Measurements from ENCODE around the gene JPH4. TPM values are rescaled to one million over a fixed set of nuclear protein-coding genes. Genes with fewer than 3 reads are reported as not detected.

The JPH4 gene
- total and polyA plus RNA-seq, 2 donors (not counting 1 experiment from before 2014, with no cell fraction given): not detected

DNA sequence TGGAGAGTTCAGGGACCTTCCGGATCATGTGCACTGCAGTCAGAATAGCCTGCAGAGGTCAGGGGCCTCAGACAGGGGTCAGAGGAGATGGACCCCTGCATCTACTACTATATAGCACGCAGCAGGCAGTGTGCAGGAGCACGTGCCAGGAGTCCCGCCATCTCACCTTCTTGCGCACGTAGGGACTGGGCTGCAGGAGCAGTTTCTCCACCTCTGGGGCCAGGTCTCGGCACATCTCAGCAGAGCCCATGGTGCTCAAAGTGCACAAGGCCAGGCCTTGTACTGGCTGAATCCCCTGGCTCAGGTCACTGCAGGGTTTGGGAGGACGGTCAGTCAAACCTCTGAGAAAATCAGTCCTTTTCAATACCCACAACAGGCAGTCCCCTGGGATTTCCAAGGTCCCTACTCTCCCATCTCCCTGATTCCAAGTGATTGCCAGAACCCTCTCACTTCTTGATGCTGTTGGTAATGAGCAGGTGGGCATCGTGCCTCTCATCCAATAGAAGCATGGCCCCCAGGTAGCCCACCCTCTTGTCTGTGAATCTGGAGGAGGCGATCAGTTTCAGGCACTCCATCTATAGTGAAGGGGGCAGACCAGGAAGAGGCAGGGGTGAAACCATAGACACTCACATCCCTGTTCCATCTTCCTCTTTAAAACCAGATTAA, 12.3 kb downstream of the JPH4 start:
- H3K4me1 ChIP-seq (ENCODE audit: control insufficient read depth, extremely low read depth, insufficient read depth, low read length): no peaks in the 10 kb centered on the region
- H3K79me2 ChIP-seq (ENCODE audit: control insufficient read depth, insufficient read depth, low read length): no peaks in the 10 kb centered on the region
- no peaks in the 10 kb centered on the region for H3K36me3 ChIP-seq (ENCODE audit: control insufficient read depth, insufficient read depth, low read length)
- no peak for DNase-seq (ENCODE audit: low read depth in 2 of 2)
- H3K4me3 ChIP-seq (replicated peaks in 1 of 4; ENCODE audit: control extremely low read depth in 1 of 4, insufficient read depth in 1 of 4, low read depth in 3 of 4, low read length in 4 of 4): no peak overlapping the region
- no peaks in the 10 kb centered on the region for H3K9me3 ChIP-seq (ENCODE audit: control insufficient read depth, insufficient read depth, low read depth, low read length)
- no peak overlapping the region for H3K4me2 ChIP-seq (ENCODE audit: extremely low read depth, insufficient read depth, low read length)
- TF ChIP-seq EZH2 (IDR thresholded peaks at IDR 0.05; ENCODE audit: low read length, missing control alignments): no peak
- H3K27me3 ChIP-seq (ENCODE audit: control insufficient read depth, insufficient read depth, low read length): no peaks in the 10 kb centered on the region
- H3K9ac ChIP-seq (ENCODE audit: insufficient read depth, low read length): no peak overlapping the region
- no peak overlapping the region for H2AFZ ChIP-seq (ENCODE audit: low read length)
- H3K27ac ChIP-seq (ENCODE audit: insufficient read depth, low read length): no peak overlapping the region
- H4K20me1 ChIP-seq (ENCODE audit: control insufficient read depth, extremely low read depth, insufficient read depth, low read length): no peaks in the 10 kb centered on the region

DNA sequence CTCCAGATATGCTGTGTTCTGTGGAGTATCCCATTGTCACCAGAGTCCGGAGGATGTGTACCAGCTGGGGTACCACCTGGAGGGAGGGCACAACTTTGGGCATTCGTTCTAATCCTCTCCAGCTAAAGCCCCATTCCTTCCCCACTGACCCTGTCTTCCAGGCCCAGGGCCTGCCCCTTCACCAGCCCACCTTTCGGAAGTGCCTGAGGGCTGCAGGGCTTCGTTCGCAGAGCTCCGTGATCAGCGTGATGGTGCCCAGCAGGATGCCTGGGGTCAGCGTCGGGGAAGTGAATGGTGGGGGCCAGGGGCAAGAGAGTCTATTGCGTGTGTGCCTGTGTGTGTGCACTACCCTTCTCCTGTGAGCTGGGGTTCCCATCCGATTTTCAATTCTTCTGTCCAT, 13.0 kb downstream of the JPH4 start:
- no peak for DNase-seq (ENCODE audit: low read depth in 2 of 2)
- no peaks in the 10 kb centered on the region for H3K9me3 ChIP-seq (ENCODE audit: control insufficient read depth, insufficient read depth, low read depth, low read length)
- TF ChIP-seq, protein P1, sequence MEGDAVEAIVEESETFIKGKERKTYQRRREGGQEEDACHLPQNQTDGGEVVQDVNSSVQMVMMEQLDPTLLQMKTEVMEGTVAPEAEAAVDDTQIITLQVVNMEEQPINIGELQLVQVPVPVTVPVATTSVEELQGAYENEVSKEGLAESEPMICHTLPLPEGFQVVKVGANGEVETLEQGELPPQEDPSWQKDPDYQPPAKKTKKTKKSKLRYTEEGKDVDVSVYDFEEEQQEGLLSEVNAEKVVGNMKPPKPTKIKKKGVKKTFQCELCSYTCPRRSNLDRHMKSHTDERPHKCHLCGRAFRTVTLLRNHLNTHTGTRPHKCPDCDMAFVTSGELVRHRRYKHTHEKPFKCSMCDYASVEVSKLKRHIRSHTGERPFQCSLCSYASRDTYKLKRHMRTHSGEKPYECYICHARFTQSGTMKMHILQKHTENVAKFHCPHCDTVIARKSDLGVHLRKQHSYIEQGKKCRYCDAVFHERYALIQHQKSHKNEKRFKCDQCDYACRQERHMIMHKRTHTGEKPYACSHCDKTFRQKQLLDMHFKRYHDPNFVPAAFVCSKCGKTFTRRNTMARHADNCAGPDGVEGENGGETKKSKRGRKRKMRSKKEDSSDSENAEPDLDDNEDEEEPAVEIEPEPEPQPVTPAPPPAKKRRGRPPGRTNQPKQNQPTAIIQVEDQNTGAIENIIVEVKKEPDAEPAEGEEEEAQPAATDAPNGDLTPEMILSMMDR (conservative IDR thresholded peaks at IDR 0.05 in 1 of 2, IDR thresholded peaks at IDR 0.05 in 1 of 2; ENCODE audit: low read depth in 1 of 2, low read length in 2 of 2): no peak
- no peak for TF ChIP-seq EZH2 (IDR thresholded peaks at IDR 0.05; ENCODE audit: low read length, missing control alignments)

DNA sequence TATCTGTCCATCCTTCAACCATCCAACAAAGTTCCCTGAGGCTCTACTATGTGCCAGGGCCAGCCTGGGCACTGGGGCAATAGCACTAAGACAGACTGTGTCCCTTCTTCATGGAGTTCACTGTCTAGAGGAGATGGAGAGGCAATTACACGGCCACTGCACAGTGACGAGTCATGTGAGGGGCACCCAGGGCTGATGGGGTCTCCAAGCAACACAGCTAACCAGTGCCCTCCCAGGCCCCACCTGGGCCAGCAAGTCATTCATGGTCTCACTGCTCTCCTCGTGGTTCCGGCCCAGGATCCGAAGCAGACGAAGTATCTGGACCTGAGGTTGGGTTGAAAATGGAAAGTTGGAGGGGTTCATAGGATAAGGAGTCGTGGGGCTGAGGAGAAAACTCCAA, 13.7 kb downstream of the JPH4 start:
- Histone ChIP-seq H3K4me3 (replicated peaks in 1 of 4; ENCODE audit: control extremely low read depth in 1 of 4, insufficient read depth in 1 of 4, low read depth in 3 of 4, low read length in 4 of 4) (no peak overlapping the region), H3K9me3 (ENCODE audit: control insufficient read depth, insufficient read depth, low read depth, low read length) (no peaks in the 10 kb centered on the region), H3K4me1 (ENCODE audit: control insufficient read depth, extremely low read depth, insufficient read depth, low read length) (no peaks in the 10 kb centered on the region), H3K79me2 (ENCODE audit: control insufficient read depth, insufficient read depth, low read length) (no peaks in the 10 kb centered on the region), H3K9ac (ENCODE audit: insufficient read depth, low read length) (no peak overlapping the region), H3K27ac (ENCODE audit: insufficient read depth, low read length) (no peak overlapping the region), H3K4me2 (ENCODE audit: extremely low read depth, insufficient read depth, low read length) (no peak overlapping the region), H3K27me3 (ENCODE audit: control insufficient read depth, insufficient read depth, low read length) (no peaks in the 10 kb centered on the region), H2AFZ (ENCODE audit: low read length) (no peak overlapping the region), H4K20me1 (ENCODE audit: control insufficient read depth, extremely low read depth, insufficient read depth, low read length) (no peaks in the 10 kb centered on the region), H3K36me3 (ENCODE audit: control insufficient read depth, insufficient read depth, low read length) (no peaks in the 10 kb centered on the region)
- DNase-seq (ENCODE audit: low read depth in 2 of 2): no peak
- no peak for TF ChIP-seq EZH2 (IDR thresholded peaks at IDR 0.05; ENCODE audit: low read length, missing control alignments)
- TF ChIP-seq, protein P1 (conservative IDR thresholded peaks at IDR 0.05 in 1 of 2, IDR thresholded peaks at IDR 0.05 in 1 of 2; ENCODE audit: low read depth in 1 of 2, low read length in 2 of 2): no peak

More for the DNA sequence above, 13.0 kb downstream of the JPH4 start:
- no peak overlapping the region for H2AFZ ChIP-seq (ENCODE audit: low read length)
- no peak overlapping the region for H3K9ac ChIP-seq (ENCODE audit: insufficient read depth, low read length)
- no peaks in the 10 kb centered on the region for H3K36me3 ChIP-seq (ENCODE audit: control insufficient read depth, insufficient read depth, low read length)
- no peak overlapping the region for H3K4me2 ChIP-seq (ENCODE audit: extremely low read depth, insufficient read depth, low read length)
- no peak overlapping the region for H3K4me3 ChIP-seq (replicated peaks in 1 of 4; ENCODE audit: control extremely low read depth in 1 of 4, insufficient read depth in 1 of 4, low read depth in 3 of 4, low read length in 4 of 4)
- H3K27me3 ChIP-seq (ENCODE audit: control insufficient read depth, insufficient read depth, low read length): no peaks in the 10 kb centered on the region
- H3K27ac ChIP-seq (ENCODE audit: insufficient read depth, low read length): no peak overlapping the region
- no peaks in the 10 kb centered on the region for H3K4me1 ChIP-seq (ENCODE audit: control insufficient read depth, extremely low read depth, insufficient read depth, low read length)
- H3K79me2 ChIP-seq (ENCODE audit: control insufficient read depth, insufficient read depth, low read length): no peaks in the 10 kb centered on the region
- H4K20me1 ChIP-seq (ENCODE audit: control insufficient read depth, extremely low read depth, insufficient read depth, low read length): no peaks in the 10 kb centered on the region
